CD4-positive, alpha-beta T cell treated with Interleukin-1 beta for 1 hour (primary cell): Measurements from ENCODE around the gene DCTN3.
"Not testable (repeated sequence)": the region's sequence is repeated elsewhere in the genome, so short reads cannot be mapped to it uniquely, and the experiment has no call there.

Experiments used
- DNase-seq, 2 donors: peaks; one replicate each; pipeline ENCODE4 v3.0.0-alpha.2; 2020 to 2022

The DCTN3 gene

GRCh38 chr9:34646211-34647083 lies 26.2 kb upstream of the DCTN3 start, which contains the start of gene GALT:
Gene GALT, plus strand, starts transcription at chr9:34646675. Its CDS starts 30 bp downstream, at chr9:34646705.
- peak; percentile 91 to 96 for DNase-seq

- no peak for DNase-seq
These were observed 24.5 kb upstream of the DCTN3 start for GRCh38 chr9:34644766-34645314.

- no peak for DNase-seq
These were observed 22.4 kb upstream of the DCTN3 start for GRCh38 chr9:34642679-34643078.

GRCh38 chr9:34639322-34639721 lies 19.0 kb upstream of the DCTN3 start:
- DNase-seq: not testable (repeated sequence)

GRCh38 chr9:34638138-34638445 lies 17.8 kb upstream of the DCTN3 start:
- DNase-seq: no peak

- DNase-seq: peak; percentile 90 to 96
These were observed 17.3 kb upstream of the DCTN3 start, which contains the start of gene SIGMAR1 for GRCh38 chr9:34637356-34638137. Gene SIGMAR1, minus strand, starts transcription at chr9:34637787. Its CDS starts 90 bp downstream, at chr9:34637697.

GRCh38 chr9:34636791-34637355 lies 16.6 kb upstream of the DCTN3 start:
- no peak for DNase-seq

GRCh38 chr9:34635556-34635955 lies 15.3 kb upstream of the DCTN3 start:
- DNase-seq: no peak

- DNase-seq: no peak
These were observed 14.4 kb upstream of the DCTN3 start for GRCh38 chr9:34634551-34635248.

GRCh38 chr9:34633851-34634550 lies 13.7 kb upstream of the DCTN3 start:
- peak; percentile 79 to 81 for DNase-seq

GRCh38 chr9:34633166-34633565 lies 12.9 kb upstream of the DCTN3 start:
- DNase-seq: no peak

- no peak for DNase-seq
These were observed 10.3 kb upstream of the DCTN3 start for GRCh38 chr9:34630402-34631154.

- no peak for DNase-seq
These were observed 9.2 kb upstream of the DCTN3 start for GRCh38 chr9:34629491-34629808.

- peak; percentile 35 to 48 for DNase-seq
These were observed 8.6 kb upstream of the DCTN3 start, which contains the start of gene ARID3C for GRCh38 chr9:34628656-34629490. Gene ARID3C, minus strand, starts transcription at chr9:34629066. Its CDS starts 1,052 bp downstream, at chr9:34628014.

- DNase-seq: no peak
These were observed 7.7 kb upstream of the DCTN3 start for GRCh38 chr9:34627716-34628655.

- DNase-seq: no peak
These were observed 4.8 kb upstream of the DCTN3 start for GRCh38 chr9:34625186-34625486.

GRCh38 chr9:34624475-34625185 lies 4.3 kb upstream of the DCTN3 start:
- DNase-seq: no peak
